Measurements from ENCODE around the gene MPC2.

- no peak for TF ChIP-seq CTCF (IDR thresholded peaks at IDR 0.05)
- TF ChIP-seq POLR2A (IDR thresholded peaks at IDR 0.05) = no peak
These were observed 7.1 kb downstream of the MPC2 start for GRCh38 chr1:167929725-167930124.
